ENCODE data around the gene FXYD6.

FXYD6 gene

DNA sequence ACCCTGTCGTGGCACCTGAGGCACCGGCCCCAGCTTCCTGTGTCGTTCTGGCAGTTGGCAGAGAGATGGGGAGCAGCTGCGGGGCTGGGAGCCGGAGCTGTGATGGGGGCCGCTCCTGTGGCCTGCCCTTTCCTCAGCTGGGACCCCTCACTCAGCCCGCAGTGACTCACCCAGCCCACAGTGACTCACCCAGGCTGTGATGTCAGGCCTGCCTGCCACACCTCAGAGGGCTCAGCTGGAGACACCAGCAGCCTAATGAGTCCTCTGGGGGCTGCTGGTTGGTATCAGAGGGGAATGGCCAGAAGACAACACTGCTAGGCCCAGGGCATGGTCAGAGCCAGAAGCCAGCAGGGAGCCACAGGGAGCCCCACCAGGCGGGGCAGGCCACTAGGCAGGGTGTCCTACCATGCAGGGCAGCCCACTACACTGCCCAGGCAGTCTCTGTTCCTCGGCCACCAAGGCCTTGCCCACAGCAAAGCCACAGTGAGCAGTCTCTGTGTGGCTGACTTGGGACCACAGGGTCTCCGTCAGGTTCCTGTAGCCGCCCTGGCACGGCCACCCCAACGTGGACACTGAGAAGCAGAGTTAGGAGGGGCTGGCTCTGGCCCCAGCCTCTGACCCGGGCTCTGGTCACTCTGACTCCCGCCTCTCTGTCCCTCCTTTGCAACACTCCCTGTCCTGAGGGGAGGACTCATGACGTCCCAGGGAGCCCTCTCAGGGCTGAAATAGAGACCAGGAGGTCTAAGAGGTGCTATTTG, 47.7 kb downstream of the FXYD6 start:
- TF ChIP-seq, protein P1, sequence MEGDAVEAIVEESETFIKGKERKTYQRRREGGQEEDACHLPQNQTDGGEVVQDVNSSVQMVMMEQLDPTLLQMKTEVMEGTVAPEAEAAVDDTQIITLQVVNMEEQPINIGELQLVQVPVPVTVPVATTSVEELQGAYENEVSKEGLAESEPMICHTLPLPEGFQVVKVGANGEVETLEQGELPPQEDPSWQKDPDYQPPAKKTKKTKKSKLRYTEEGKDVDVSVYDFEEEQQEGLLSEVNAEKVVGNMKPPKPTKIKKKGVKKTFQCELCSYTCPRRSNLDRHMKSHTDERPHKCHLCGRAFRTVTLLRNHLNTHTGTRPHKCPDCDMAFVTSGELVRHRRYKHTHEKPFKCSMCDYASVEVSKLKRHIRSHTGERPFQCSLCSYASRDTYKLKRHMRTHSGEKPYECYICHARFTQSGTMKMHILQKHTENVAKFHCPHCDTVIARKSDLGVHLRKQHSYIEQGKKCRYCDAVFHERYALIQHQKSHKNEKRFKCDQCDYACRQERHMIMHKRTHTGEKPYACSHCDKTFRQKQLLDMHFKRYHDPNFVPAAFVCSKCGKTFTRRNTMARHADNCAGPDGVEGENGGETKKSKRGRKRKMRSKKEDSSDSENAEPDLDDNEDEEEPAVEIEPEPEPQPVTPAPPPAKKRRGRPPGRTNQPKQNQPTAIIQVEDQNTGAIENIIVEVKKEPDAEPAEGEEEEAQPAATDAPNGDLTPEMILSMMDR (IDR thresholded peaks at IDR 0.05; ENCODE audit: low read depth, low read length) = no peak
- no peak overlapping the region for H3K4me3 ChIP-seq (ENCODE audit: low read depth, low read length)

DNA sequence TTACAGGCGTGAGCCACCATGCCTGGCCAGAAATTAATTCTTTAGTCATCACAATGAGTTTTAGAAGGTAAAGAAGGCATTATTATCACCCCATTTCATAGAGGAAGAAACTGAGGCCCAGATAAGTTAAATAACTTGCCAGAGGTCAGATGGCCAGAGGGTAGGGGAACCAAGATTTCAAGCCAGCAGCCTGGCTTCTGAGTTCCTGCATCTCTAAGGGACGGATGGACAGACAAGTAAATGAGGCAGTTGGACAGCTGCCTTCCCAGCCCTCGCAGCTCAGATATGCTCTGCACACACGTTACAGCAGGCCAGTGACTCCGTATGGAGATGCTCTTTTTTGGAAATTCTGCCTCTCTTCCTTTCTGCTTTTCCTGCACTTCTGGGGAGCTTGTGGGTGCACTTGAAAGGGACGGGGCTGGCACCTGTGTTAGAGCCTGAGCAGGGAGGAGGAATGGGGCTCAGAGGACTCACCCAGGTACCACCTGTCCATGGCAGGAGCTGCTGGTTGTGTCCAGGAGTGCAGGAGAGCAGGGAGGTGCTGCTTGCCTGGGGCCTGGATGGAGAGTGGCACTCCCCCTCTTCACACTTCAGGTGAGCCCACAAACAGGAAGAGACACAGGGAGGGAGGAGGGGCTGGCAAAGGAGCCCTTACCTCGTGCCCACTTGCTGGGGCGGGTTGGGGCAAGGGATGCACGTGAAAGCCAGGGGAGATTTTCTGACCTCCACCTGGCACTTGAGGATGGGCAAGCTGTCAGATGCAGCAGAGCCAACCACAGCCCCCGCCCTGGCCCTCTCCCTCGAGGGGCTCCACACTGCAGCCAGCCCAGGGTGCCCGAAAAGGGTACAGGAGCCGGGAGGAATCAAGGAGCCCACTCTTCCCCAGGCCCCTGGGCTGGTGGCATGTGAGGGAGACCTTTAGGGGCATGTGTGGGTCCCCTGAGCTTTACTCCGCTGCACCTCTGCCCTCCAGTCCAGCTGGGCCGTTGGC, 48.6 kb downstream of the FXYD6 start:
- H3K4me3 ChIP-seq (ENCODE audit: low read depth, low read length) = no peak overlapping the region
- TF ChIP-seq, protein P1 (IDR thresholded peaks at IDR 0.05; ENCODE audit: low read depth, low read length) = no peak

DNA sequence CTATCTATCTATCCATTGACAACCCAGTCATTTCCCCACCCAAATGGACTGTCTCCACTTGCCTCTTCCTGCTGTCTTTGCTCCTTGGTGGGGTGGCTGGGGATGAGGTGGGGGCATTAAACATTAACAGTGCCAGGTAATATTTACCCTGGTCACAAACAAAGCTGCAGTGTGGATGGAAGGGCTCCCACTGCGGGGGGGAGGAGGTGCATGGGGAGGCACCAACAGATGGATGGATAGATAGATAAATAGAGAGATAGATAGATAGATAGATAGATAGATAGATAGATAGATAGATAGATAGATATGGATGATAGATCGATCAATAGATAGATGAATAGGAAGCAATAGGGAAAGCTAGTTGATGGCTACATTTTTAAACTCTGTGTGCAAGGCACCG, 49.6 kb downstream of the FXYD6 start:
- no peak overlapping the region for H3K4me3 ChIP-seq (ENCODE audit: low read depth, low read length)
- TF ChIP-seq, protein P1 (IDR thresholded peaks at IDR 0.05; ENCODE audit: low read depth, low read length) = no peak

DNA sequence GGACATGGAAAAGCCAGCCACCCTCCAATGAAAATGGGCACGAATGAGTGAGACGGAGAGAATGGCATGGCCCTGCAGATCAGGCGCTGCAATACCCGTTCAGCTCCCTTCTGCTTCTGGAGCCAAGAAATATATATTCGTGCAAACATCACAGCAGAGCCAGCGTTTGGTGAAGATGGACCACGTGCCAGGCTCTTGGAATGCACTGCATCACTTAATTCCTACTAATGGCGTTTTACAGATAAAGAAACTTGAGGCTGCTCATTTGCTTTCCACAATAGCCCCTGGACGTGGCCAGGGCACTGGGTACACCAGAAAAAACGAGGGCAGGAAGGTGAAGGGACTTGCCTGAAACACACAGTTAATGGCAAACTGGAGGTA, 50.3 kb downstream of the FXYD6 start:
- TF ChIP-seq, protein P1 (IDR thresholded peaks at IDR 0.05; ENCODE audit: low read depth, low read length) = no peak

DNA sequence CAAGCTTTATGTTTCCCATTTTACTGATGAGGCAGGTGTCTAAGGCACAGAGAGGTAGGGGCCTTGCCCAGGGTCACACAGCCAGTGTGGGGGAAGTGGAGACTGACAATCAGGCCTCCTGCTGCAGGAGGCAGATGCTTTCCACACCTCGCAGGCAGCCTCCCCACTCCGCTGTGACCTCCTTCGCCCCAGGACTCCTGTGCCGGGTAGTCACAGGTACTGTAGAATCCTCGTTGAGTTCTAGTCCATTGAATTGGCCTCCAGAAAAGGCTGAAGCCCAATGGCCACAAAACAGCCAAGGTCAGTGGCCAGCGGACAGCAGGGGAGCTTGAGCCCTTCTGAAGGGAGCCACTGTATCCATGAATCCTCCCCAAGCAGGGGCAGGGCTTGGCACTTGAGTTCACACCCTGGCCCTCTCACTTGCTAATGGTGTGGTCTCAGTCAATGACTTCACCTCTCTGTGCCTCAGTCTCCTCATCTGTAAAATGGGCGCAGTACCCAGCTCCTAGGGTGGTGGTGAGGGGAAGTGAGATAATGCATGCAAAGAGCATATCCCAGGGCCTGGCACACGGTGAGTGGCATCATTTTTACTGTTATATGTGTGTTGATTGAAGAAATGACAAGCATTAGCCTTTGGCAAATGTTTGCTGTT, 50.8 kb downstream of the FXYD6 start:
- TF ChIP-seq, protein P1 (IDR thresholded peaks at IDR 0.05; ENCODE audit: low read depth, low read length) = no peak
- no peak overlapping the region for H3K4me3 ChIP-seq (ENCODE audit: low read depth, low read length)

More for the DNA sequence above, 50.3 kb downstream of the FXYD6 start:
- no peak overlapping the region for H3K4me3 ChIP-seq (ENCODE audit: low read depth, low read length)

DNA sequence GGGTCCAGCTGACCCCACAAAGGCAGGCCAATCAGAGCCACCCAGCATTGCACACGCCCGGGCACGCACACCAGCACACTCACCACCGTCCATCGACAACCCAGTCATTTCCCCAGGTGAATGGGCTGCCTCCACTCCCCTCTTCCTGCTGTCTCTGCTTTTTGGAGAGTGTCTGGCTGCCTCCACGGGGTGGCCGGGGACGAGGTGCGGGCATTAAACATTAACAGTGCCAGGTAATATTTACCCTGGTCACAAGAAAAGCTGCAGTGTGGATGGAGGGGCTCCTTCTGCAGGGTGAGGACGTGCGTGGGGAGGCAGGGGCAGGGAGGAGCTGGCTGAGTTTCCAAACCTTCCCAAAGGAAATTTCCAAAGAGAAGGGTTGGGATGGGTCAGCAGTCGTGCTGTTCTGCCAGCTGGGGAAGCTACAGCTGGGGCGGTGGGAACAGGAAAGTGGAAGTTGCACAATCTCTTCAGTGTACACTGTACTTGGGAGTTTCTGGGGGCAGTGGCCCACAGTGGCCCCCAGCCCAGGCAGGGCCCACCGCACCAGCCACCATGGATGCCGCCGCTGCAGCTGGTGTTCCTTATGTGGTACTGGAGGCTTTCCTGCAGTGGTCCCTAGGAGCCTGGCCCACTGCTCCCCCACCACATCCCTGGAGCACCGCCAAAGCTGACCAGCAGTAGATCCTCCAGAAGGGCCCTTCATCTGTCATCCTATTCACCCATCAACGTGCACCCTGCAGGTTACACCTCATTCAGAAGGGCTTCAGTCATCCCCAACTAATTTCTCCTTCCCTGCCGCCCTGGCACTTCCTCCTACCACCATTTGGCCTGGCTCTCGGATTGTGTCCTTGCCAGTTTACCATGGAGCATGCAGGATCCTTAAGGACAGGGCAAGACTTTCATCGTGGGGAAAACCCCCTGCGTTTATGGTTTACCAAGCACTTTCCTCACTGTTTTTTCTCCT, 51.6 kb downstream of the FXYD6 start, which contains the start of gene FXYD2:
TSS of gene FXYD2 (minus strand) at position 174 of the 967 bp plus-strand sequence. CDS start at position 108, 66 bp downstream.
- TF ChIP-seq, protein P1 (IDR thresholded peaks at IDR 0.05; ENCODE audit: low read depth, low read length) = no peak
- no peak within 1 kb of the TSS for H3K4me3 ChIP-seq (ENCODE audit: low read depth, low read length)
